IPS-NIHi7 (cell line): Measurements from ENCODE around the gene ABL1.
"Not testable (repeated sequence)": the region's sequence is repeated elsewhere in the genome, so short reads cannot be mapped to it uniquely, and the experiment has no call there.

ENCODE experiments used
- DNase-seq: peaks from one replicate; pipeline ENCODE4 v3.0.0; 2012; ENCODE audit warnings: mixed read lengths; ENCODE audit errors: extremely low spot score

Gene ABL1

DNA sequence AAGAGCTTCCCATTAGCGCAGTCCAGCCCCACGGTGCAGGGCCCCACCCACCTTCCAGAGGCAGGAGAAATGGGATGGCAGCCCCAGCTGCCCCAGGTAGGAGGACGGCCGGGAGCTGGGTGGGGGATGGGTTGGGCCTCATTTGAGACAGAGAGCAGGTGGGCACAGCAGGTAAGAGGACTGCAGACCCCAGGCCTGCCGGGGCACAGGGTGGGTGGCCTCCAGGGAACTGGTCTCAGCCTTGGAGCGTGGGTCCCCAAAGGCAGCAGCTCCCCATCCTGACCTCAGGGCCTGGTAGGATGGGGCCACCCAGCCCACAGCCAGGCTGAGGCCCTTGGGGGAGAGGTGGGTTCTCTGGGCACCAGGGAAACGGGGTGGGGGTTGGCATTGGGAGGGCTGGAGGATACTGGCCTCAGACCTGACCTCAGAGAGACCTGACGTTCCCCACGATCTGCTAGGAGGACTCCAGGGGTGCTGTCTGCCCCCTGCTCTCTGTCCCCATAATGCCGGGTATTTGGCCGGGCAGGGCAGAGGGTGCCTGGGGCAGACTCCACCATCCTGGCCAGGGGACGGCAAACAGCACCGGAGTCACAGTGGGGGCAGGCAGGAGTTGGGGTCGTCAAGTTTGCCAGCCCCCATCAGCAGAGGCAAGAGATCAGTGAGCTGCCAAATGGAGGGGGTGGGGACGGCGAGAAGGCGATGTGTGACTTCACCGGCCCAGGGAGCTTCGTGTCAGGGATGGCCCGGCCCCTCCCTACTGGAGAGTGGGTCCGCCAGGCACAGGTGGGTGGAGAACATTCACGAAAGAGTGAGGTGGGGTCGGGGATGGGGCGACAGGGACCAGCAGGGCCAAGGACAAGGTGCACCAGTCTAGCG lies 68.4 kb downstream of the ABL1 start:
- no peak for DNase-seq

DNA sequence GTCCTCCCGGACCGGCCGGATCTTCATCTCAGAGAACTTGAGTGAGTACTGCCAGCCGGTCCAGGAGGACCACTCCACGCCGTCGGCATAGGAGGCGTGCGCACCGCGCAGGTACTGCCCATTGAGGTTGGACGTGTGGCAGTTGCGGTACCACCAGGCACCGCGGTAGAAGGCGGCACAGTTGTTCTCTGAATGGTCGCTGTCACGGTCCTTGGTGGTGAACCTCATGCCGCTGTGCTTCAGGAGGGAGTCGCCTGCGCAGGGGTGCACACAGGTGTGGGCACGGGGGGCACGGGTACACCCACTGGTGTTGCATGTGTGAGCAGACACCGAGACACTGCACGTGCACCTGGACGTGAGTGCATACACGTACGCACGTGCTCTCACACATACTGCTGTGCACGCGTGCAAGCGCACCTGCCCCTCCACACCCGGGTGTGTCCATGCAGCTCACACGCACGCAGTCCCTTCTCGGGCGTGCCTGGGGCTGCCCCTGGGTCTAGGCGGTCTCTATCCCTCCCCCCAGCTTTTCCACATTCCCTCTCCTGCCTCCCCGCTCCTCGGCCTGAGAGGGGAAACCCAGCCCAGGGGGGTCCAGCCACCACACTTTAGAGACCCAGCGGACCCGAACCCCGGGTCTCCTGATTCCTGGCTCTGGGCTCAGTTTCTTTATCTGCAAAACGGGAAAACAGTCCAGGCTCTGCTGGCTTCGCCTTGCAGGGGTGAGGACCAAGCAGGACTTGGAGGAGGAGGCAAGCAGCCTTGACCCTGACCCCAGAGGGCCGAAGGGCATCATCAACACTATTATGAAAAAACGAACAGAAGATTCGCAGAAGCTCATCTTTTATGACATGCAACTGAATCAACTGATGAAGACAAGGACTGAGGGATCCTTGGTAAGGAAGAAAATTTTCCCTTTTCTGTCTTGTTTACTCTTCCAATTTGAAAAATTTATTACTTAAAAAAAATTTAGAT lies 69.3 kb downstream of the ABL1 start:
- no peak for DNase-seq

DNA sequence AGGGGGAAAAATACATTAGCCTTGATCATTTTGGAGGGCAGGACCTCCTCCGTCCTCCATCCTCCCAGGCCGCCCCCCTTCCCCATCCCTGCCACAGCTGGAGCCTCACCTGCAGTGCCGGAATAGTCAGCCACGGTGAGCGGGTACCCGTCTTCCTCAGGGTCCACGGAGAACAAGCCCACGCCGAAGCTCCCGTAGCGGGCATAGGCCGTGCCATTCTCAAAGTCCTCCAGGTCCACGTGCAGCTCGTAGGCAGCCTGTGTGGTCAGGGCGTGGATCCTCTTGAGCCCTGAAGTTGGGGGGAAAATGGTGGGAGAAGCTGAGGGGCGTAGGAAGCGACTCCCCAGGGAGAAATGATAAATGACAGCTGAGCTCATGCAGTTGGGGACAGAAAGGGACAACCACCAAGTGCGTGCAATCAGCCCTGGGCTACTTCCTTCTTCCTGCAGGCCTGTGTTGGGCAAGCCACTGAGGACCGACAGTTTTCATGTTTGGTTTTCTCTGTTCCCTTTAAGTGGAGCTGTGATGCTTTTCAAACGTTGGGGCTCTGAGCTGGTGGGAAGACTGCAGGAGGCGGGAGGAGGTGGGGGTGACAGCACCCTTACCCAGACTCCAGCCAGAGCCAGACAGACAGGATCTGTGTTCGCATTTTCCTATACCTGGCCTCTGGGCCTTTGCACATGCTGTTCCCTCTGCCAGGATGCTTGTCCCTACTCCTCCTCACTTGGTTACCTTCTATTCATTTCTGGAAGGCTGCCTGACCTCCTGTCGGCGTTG lies 70.3 kb downstream of the ABL1 start:
- no peak for DNase-seq

DNA sequence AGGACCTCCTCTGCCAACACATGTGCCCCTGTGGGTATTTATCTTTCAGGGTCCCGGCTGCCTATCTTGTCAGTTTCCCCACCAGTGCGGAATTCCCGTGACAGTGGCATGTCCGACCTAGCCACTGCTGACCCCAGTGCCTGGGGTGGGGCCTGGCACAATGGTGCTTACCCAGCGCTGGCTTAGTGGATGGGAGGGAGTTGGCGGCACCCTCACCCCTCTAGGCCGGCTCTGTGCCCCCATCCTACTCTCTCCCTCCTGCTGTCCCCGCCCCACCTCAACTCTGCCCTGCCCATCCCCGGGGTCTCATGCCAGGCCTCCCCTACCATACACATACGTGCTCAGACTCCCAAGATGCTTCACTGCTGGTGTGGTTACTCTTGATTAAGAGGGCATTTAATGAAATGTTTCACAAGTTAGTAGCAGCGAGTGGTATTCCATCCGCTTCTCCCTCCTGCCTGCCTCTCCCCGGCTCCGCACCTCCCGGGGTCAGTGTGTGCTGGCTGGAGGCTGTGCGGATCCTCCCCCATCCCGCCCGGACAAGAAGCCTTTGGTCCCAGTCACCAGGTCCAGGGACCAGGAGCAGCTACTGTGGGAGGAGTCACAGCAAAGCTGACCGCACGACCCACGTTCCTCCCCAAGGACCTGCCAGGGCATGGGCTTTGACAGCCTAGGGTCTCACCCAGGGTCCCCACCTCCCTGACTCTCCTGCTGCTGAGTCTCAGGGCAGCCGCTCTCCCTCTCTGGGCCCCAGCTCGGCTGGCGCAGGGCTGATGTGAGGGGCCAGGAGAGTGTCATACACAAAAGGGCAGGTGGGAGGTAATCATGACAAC lies 71.1 kb downstream of the ABL1 start:
- no peak for DNase-seq

DNA sequence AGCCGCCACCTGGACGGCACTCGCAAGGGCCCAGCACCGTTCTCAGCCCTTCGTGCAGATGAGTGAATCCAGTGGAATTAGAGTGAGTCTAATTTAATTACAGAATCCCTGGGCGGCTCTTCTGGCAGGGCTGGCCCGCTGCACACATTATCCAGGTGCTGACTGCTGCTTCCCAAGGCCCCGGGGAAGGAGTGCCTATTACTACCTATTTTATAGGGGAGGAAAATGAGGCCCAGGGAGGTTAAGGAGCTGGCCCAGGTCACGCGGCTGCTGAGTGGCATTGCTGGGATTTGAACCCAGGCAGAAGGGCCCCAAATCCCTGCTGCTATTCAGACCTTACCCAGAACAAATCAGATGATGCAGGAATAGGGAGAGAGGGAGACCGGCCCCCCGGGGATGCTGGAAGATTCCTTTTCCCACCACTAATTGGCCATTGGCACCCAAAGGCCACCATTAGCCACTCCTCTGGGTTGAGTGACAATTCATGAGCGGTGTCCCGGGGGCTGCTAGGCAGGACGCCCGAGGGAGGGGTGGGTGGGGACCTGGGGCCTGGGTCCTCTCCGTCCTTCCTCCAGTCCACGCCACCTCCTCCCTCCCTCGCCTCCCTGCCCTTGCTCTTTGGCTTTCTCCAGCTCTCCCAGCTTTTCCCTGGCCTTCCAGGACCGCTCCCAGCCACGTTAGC lies 71.8 kb downstream of the ABL1 start:
- DNase-seq = no peak

DNA sequence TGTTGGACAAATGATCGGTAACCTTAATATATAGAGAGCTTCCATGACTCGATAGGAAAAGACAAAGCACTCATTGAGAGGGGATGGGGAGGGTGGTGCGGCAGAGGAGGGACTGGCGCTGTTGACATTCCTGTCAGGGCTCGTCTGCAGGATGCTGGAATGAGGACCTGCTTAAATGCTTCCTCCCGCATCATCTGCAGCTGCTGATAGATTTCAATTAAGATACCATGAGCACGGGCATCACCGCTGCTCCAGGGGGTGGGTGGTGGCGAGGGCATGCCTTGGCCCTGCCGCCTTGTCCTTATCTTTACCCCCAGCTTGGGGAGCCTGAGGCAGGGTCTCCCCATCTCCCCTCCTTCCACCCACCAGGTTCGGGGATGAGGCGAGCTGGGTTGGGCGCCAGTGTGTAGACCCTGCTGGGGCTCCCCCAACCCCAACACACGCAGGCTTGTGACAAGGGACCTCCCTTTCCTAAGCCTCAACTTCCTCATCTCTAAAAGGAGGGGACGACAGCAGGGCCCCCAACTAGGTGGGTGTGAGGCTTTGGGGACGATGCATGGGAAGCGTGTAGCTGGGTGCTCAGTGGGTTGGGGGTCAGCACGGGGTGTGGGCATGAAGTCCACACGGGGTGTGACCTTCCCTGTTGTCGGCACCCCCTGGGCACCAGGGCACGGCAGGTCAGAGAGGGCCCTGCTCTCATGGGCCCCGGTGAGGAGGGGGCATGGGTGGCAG lies 73.3 kb downstream of the ABL1 start:
- no peak for DNase-seq

DNA sequence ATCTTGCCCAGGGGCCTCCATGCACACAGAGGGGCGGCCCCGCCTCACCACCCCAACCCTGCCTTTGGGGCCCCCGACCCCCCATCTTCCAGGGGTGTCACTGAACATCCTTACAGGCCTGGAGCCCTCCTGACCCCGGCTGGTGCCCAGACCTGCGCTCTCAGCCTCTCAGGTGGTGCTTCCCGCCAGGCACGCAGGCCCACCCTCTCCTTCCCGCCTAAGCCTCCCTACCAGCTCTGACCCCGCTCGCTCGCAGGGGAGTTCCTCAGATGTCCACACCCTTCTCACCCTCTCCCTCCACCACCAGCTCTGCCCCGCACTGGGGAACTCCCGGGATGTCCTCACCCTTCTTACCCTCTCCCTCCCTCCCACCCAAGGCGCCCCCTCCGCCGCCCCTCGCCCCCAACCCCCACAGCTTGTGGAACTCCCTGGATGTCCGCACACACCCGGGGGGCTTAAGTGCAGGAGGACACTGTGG lies 73.9 kb downstream of the ABL1 start:
- no peak for DNase-seq

DNA sequence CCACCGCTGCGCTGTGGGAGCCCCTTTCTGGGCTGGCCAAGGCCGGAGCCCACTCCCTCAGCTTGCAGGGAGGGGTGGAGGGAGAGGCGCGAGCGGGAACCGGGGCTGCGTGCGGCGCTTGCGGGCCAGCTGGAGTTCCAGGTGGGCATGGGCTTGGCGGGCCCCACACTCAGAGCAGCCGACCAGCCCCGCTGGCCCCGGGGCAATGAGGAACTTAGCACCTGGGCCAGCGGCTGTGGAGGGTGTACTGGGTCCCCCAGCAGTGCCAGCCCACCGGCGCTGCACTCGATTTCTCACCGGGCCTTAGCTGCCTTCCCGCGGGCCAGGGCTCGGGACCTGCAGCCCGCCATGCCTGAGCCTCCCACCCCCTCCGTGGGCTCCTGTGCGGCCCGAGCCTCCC lies 75.0 kb downstream of the ABL1 start:
- DNase-seq = not testable (repeated sequence)

DNA sequence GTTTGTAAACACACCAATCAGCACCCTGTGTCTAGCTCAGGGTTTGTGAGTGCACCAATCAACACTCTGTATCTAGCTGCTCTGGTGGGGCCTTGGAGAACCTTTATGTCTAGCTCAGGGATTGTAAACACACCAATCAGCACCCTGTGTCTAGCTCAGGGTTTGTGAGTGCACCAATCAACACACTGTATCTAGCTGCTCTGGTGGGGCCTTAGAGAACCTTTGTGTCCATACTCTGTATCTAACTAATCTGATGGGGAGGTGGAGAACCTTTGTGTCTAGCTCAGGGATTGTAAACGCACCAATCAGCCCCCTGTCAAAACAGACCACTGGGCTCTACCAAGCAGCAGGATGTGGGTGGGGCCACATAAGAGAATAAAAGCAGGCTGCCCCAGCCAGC lies 75.6 kb downstream of the ABL1 start:
- DNase-seq = not testable (repeated sequence)

DNA sequence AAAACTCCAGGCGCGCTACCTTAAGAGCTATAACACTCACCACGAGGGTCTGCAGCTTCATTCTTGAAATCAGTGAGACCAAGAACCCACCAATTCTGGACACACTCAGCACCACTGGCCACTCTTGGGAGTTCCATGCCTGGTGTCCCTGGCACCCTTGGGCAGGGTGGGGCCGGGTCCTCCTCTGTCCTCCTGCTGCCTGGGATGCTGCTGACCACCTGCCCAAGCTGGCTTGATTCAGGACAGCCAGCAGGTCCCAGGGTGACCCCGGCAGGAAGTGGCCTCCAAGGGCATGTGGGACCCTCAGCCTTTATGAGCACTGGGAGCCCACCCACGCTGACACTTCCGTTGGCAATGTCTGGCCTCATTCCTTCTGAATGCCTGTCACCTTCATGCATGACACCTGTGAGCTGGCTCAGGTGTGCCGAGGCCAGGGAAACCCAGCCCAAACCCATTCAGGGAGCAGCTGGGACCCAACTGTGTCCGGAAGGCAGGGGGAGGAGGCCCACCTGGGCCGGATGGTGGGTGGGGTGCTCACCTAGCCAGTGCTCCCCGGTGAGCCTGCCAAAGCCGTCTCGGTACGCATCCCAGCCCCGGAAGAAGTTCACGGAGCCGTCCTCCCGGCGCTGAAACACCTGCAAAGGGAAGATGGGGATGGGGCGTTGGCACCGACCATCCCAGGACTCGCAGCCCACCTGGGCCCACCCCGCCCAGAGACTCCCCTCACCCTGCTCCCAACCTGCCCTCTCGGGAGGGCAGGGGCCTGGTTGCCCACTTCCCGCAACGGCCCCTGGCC lies 76.4 kb downstream of the ABL1 start:
- DNase-seq = no peak

DNA sequence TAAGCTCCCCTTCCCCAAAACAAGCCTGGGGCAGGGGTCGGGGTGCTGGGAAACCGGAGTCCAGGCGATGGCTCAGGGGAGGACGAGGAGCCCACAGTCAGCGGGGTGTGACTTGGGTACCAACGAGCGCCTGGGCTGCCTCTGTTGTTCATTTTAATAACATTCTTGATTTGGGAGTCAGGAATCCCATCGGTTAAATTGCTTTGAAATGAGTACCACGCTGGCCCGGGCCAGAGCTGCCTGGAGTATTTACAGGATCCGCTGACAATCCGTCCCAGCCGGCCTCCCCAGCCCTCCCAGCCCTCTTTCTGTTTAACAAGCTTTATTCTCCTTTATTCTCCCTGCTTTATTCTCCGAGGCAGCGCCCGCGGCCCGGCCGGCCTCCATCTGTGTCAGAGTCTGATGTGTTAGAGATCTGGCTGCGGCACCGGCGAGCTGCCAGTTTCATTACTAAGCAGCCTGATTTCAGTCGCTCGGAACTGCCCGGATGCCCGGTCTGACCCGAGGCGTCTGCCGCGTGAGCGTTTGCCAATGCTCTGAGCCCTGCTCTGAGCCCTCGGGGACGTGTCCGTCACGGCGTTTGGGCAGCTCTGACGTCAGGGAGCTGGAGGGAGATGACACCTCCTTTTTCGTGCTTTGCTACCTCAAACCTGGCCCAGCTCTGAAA lies 78.0 kb downstream of the ABL1 start:
- DNase-seq = no peak

DNA sequence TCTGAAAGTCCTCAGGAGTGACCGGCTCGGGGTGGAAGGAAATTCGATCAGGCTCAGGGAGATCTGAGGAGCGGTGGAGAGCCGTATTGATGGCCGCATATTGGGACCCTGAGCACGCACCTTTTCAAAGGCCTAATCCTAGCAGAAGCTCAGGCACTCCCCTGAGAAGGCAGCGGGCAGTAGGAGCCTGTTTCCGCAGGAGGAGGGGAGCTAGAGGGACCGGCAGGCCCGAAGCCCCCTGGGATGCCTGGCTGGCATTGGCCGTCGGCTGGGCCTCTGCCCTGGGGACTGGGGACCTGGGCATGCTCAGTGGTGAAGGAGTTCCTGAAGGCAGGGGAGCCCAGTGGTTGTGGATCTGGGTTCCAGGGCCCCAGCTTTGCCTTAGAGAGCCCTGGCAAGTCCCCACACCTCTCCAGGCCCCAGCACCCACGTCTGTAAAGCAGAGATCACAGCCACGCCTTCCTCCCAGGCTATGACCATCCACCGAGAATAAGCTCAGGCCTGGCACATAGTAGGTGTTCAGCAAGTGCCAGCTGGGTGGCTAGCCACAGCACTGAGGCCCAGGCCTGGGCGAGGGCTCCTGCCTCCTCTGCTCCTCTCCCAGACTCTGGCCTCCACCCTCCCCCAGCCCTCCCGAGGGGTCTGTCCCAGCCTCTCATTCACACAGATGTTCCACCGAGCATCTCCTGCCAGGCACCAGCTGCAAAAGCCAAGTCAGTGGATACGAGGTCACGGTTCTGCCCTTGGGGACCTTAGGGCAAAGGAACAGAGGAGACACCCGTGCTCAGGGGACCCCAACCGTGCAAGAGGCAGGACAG lies 78.8 kb downstream of the ABL1 start:
- DNase-seq = no peak

DNA sequence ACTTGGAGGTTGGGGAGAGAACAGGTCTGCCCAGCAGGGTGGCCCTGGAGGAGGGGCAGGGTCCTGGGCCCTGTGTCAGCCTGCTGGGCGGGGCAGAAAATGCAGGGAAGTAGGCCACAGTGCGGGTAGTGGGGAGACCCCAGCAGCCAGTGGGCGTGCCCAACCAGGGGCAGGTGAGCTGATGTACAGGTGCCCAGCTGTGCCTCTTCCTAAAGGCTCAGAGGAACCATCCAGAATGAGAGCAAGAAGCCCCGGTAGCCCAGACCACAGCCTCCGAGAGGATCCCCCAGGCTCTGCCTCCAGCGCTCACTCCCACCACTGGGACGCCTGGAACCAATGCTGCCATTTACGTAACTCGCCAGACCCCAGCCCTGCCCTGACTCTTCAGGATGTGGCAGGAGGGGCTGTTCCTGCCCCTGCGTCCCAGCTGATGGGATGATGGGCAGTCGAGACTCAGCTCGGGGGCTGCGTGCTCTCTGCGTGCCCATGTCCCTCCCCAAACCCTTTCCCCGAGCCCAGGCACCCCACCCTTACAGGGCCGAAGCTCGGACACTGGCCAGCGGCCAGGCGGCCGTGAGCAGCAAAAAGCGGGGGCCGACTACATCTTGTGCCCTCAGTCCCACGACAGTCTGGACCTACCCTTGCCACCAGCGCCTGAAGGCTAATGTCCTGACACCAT lies 79.5 kb downstream of the ABL1 start:
- no peak for DNase-seq

DNA sequence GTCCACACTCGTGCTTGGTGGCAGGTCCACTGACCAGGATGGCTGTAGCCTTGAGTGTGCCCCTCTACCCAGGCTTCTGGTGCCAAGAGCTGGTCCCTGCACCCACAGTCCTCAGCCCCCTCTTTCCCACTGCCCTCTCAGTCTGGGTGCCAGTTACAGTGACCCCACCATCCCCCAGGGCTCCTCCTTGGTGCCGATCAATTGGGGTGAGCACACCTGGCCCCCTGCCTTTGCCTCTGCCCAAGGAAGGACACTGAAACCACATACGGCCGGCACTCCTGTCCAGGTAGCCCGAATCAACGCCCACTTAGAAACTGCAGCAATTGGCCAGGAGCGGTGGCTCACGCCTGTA lies 80.0 kb downstream of the ABL1 start:
- no peak for DNase-seq

DNA sequence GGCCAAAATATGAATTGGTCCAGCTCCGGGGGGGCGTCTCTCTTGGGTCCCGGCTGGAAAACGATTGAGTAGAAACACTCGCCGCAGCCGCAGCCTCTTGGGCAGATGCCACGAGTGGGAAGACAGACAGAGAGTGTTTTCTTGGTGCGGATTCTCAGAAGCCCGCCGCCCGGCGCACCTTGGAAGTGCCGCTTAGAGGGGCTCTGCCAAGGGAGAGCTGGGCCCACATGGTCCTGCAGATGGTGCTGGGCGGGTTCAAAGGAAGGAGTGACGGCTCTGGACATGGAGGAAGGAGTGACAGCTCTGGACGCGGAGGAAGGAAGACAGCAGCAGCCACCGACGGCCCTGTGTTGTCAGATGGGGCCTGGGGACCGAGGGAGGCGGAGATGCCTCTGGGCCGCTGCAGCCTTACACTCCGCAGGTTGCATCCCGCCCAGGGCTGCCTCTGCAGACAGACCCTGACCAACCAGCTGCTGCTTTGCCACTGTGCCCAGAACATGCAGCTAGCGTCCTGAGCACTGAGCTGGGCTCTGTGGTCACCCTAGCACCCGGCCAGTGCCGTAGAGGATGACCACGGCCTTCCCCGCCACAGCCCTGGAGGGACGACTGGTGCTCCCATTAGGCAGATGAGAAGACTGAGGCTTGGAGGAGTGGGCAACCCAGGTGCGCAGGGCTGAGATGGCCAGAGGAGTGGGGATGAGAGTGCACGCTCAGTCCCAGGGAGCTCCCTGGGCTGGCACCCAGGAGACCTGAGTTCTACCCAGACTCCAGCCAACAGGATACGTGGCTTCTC lies 82.3 kb downstream of the ABL1 start:
- no peak for DNase-seq
